ENCODE results near the gene AMMECR1.

AMMECR1 gene

GRCh38 chrX:110178179-110178865 lies 139.6 kb downstream of the AMMECR1 start:
- Histone ChIP-seq H3K27ac (ENCODE audit: insufficient read depth, low read depth, low read length, poor library complexity, severe bottlenecking) (no peak overlapping the region), H3K4me1 (ENCODE audit: control insufficient read depth, insufficient read depth, low read length) (no peaks in the 10 kb centered on the region), H3K4me3 (ENCODE audit: insufficient read depth, low read depth, low read length) (no peak overlapping the region), H3K9me3 (ENCODE audit: control insufficient read depth, low read length) (no peaks in the 10 kb centered on the region), H3K27me3 (ENCODE audit: control insufficient read depth, insufficient read depth, low read length, poor library complexity, severe bottlenecking) (no peaks in the 10 kb centered on the region), H3K36me3 (ENCODE audit: control insufficient read depth, insufficient read depth, low read length) (no peaks in the 10 kb centered on the region)
- 95 to 100% methylated on average over 4 of the region's 5 CpGs for WGBS, 2 experiments

GRCh38 chrX:110175696-110176095 lies 142.2 kb downstream of the AMMECR1 start:
- H3K4me3 ChIP-seq (ENCODE audit: insufficient read depth, low read depth, low read length) = no peak overlapping the region
- H3K36me3 ChIP-seq (ENCODE audit: control insufficient read depth, insufficient read depth, low read length) = no peaks in the 10 kb centered on the region
- H3K27me3 ChIP-seq (ENCODE audit: control insufficient read depth, insufficient read depth, low read length, poor library complexity, severe bottlenecking) = no peaks in the 10 kb centered on the region
- no peaks in the 10 kb centered on the region for H3K4me1 ChIP-seq (ENCODE audit: control insufficient read depth, insufficient read depth, low read length)
- no peak overlapping the region for H3K27ac ChIP-seq (ENCODE audit: insufficient read depth, low read depth, low read length, poor library complexity, severe bottlenecking)
- H3K9me3 ChIP-seq (ENCODE audit: control insufficient read depth, low read length) = no peaks in the 10 kb centered on the region
- 95 to 100% methylated on average over 3 of the region's 3 CpGs for WGBS, 2 experiments

- WGBS, 2 experiments = 93 to 96% methylated on average over 4 of the region's 4 CpGs
- Histone ChIP-seq H3K27me3 (ENCODE audit: control insufficient read depth, insufficient read depth, low read length, poor library complexity, severe bottlenecking) (no peaks in the 10 kb centered on the region), H3K4me1 (ENCODE audit: control insufficient read depth, insufficient read depth, low read length) (no peaks in the 10 kb centered on the region), H3K9me3 (ENCODE audit: control insufficient read depth, low read length) (no peaks in the 10 kb centered on the region), H3K36me3 (ENCODE audit: control insufficient read depth, insufficient read depth, low read length) (no peaks in the 10 kb centered on the region), H3K27ac (ENCODE audit: insufficient read depth, low read depth, low read length, poor library complexity, severe bottlenecking) (no peak overlapping the region), H3K4me3 (ENCODE audit: insufficient read depth, low read depth, low read length) (no peak overlapping the region)
Measured at GRCh38 chrX:110175146-110175545, 142.7 kb downstream of the AMMECR1 start.

GRCh38 chrX:110173192-110174175 lies 144.4 kb downstream of the AMMECR1 start:
- 94 to 95% methylated on average over 17 to 18 of the region's 19 CpGs for WGBS, 2 experiments
- H3K27me3 ChIP-seq (ENCODE audit: control insufficient read depth, insufficient read depth, low read length, poor library complexity, severe bottlenecking) = no peaks in the 10 kb centered on the region
- H3K36me3 ChIP-seq (ENCODE audit: control insufficient read depth, insufficient read depth, low read length) = no peaks in the 10 kb centered on the region

DNA sequence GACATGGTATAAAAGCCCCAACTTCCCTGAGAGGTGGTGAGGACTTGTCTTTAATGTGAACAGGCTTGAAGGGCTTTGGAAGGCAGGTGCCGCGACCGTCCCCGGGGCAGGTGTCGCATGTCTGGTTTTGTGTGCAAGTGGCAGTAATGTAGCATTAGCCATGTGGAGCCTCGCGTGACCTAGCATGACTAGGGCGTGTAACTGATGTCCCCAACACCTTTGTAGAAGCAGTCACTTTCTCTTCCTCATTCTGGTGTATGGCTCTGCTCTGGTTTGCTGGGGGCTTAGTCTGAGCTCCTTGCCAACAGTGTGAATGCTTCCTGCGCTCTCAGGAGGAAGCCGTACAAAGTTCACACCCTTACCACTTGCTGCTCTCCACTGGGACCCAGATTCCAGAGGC lies 145.7 kb downstream of the AMMECR1 start:
- Histone ChIP-seq H3K9me3 (ENCODE audit: control insufficient read depth, low read length) (no peaks in the 10 kb centered on the region), H3K27me3 (ENCODE audit: control insufficient read depth, insufficient read depth, low read length, poor library complexity, severe bottlenecking) (no peaks in the 10 kb centered on the region), H3K4me3 (ENCODE audit: insufficient read depth, low read depth, low read length) (no peak overlapping the region), H3K27ac (ENCODE audit: insufficient read depth, low read depth, low read length, poor library complexity, severe bottlenecking) (no peak overlapping the region), H3K36me3 (ENCODE audit: control insufficient read depth, insufficient read depth, low read length) (no peaks in the 10 kb centered on the region), H3K4me1 (ENCODE audit: control insufficient read depth, insufficient read depth, low read length) (no peaks in the 10 kb centered on the region)
- 97 to 98% methylated on average over 10 of the region's 10 CpGs for WGBS, 2 experiments

More at GRCh38 chrX:110173192-110174175, 144.4 kb downstream of the AMMECR1 start:
- H3K4me3 ChIP-seq (ENCODE audit: insufficient read depth, low read depth, low read length) = no peak overlapping the region
- H3K4me1 ChIP-seq (ENCODE audit: control insufficient read depth, insufficient read depth, low read length) = no peaks in the 10 kb centered on the region
- no peak overlapping the region for H3K27ac ChIP-seq (ENCODE audit: insufficient read depth, low read depth, low read length, poor library complexity, severe bottlenecking)
- no peaks in the 10 kb centered on the region for H3K9me3 ChIP-seq (ENCODE audit: control insufficient read depth, low read length)

- Histone ChIP-seq H3K9me3 (ENCODE audit: control insufficient read depth, low read length) (no peaks in the 10 kb centered on the region), H3K36me3 (ENCODE audit: control insufficient read depth, insufficient read depth, low read length) (no peaks in the 10 kb centered on the region), H3K4me1 (ENCODE audit: control insufficient read depth, insufficient read depth, low read length) (no peaks in the 10 kb centered on the region), H3K27me3 (ENCODE audit: control insufficient read depth, insufficient read depth, low read length, poor library complexity, severe bottlenecking) (no peaks in the 10 kb centered on the region), H3K27ac (ENCODE audit: insufficient read depth, low read depth, low read length, poor library complexity, severe bottlenecking) (no peak overlapping the region), H3K4me3 (ENCODE audit: insufficient read depth, low read depth, low read length) (no peak overlapping the region)
- WGBS, 2 experiments = 93 to 99% methylated on average over 5 of the region's 5 CpGs
Measured at GRCh38 chrX:110171442-110171841, 146.4 kb downstream of the AMMECR1 start.

DNA sequence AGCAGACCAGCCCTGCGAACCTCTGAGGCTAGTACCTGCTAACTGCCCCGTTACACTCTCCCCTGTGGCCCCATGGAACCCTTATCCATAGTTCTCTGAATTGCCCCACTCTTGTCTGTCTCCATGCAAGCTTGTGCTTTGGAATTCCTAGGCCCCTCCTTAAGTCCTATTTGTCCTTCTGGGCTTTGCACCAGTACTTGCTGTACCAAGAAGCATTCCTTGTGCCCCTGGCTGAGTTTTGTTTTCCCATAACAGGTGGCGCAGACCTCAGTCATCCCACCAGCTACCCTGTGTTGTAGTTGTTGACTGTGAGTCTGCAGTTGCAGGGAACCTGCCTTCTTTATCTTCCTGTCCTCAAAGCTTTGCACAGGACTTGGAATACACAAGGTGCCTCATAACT lies 147.9 kb downstream of the AMMECR1 start:
- Histone ChIP-seq H3K9me3 (ENCODE audit: control insufficient read depth, low read length) (no peaks in the 10 kb centered on the region), H3K27ac (ENCODE audit: insufficient read depth, low read depth, low read length, poor library complexity, severe bottlenecking) (no peak overlapping the region), H3K4me1 (ENCODE audit: control insufficient read depth, insufficient read depth, low read length) (no peaks in the 10 kb centered on the region), H3K4me3 (ENCODE audit: insufficient read depth, low read depth, low read length) (no peak overlapping the region), H3K27me3 (ENCODE audit: control insufficient read depth, insufficient read depth, low read length, poor library complexity, severe bottlenecking) (no peaks in the 10 kb centered on the region), H3K36me3 (ENCODE audit: control insufficient read depth, insufficient read depth, low read length) (no peaks in the 10 kb centered on the region)
- 94 to 96% methylated on average over 3 of the region's 3 CpGs for WGBS, 2 experiments

DNA sequence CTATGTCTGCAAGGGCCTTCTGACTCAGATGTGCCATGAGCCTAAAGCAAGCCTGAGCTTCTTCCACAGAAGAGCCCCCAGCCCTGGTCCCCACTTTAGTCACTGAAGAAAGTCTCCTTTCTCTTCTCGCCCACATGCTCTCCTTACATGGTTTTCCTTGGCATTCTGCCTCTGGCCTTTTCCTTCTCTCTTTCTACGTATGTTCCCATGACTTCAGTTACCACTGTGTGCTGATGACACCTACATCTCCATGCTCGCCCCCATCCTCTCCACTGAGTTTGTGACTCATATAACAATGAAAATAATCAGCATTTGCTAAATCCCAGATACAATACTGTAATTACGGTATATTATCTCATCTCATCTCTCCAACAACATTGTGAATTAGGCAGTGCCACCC lies 149.3 kb downstream of the AMMECR1 start:
- Histone ChIP-seq H3K9me3 (ENCODE audit: control insufficient read depth, low read length) (no peaks in the 10 kb centered on the region), H3K36me3 (ENCODE audit: control insufficient read depth, insufficient read depth, low read length) (no peaks in the 10 kb centered on the region), H3K27me3 (ENCODE audit: control insufficient read depth, insufficient read depth, low read length, poor library complexity, severe bottlenecking) (no peaks in the 10 kb centered on the region), H3K4me3 (ENCODE audit: insufficient read depth, low read depth, low read length) (no peak overlapping the region), H3K27ac (ENCODE audit: insufficient read depth, low read depth, low read length, poor library complexity, severe bottlenecking) (no peak overlapping the region), H3K4me1 (ENCODE audit: control insufficient read depth, insufficient read depth, low read length) (no peaks in the 10 kb centered on the region)
- 90 to 91% methylated on average over 4 of the region's 4 CpGs for WGBS, 2 experiments

GRCh38 chrX:110167952-110168451 lies 149.9 kb downstream of the AMMECR1 start:
- 46 to 47% methylated on average over 9 of the region's 9 CpGs for WGBS, 2 experiments
- H3K36me3 ChIP-seq (ENCODE audit: control insufficient read depth, insufficient read depth, low read length) = no peaks in the 10 kb centered on the region

DNA sequence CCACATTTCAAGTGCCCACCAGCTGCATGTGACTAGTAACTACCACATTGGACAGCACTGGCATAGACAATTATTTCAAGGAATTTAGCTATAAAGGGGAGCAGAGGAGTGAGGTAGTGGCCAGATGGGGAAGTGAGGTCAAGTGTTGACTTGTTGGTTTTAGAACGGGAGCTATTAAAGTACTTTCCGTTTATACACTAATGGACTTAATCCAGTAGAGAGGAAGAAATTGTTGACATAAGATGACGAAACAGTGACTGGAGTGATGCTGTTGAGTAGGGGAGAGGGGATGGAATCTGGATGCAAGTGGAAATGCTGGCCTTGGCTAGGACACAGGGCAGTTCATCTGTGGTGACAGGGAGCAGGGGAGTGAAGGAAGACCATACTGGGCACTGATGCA lies 154.4 kb downstream of the AMMECR1 start:
- no peak overlapping the region for H3K27ac ChIP-seq (ENCODE audit: insufficient read depth, low read depth, low read length, poor library complexity, severe bottlenecking)
- no peaks in the 10 kb centered on the region for H3K36me3 ChIP-seq (ENCODE audit: control insufficient read depth, insufficient read depth, low read length)
- no peaks in the 10 kb centered on the region for H3K4me1 ChIP-seq (ENCODE audit: control insufficient read depth, insufficient read depth, low read length)
- no peak overlapping the region for H3K4me3 ChIP-seq (ENCODE audit: insufficient read depth, low read depth, low read length)
- 94 to 98% methylated on average over 3 of the region's 3 CpGs for WGBS, 2 experiments
- H3K27me3 ChIP-seq (ENCODE audit: control insufficient read depth, insufficient read depth, low read length, poor library complexity, severe bottlenecking) = no peaks in the 10 kb centered on the region
- no peaks in the 10 kb centered on the region for H3K9me3 ChIP-seq (ENCODE audit: control insufficient read depth, low read length)

More at GRCh38 chrX:110167952-110168451, 149.9 kb downstream of the AMMECR1 start:
- Histone ChIP-seq H3K27me3 (ENCODE audit: control insufficient read depth, insufficient read depth, low read length, poor library complexity, severe bottlenecking) (no peaks in the 10 kb centered on the region), H3K4me3 (ENCODE audit: insufficient read depth, low read depth, low read length) (no peak overlapping the region), H3K9me3 (ENCODE audit: control insufficient read depth, low read length) (no peaks in the 10 kb centered on the region), H3K27ac (ENCODE audit: insufficient read depth, low read depth, low read length, poor library complexity, severe bottlenecking) (no peak overlapping the region), H3K4me1 (ENCODE audit: control insufficient read depth, insufficient read depth, low read length) (no peaks in the 10 kb centered on the region)

Measured in ectodermal cell (in vitro differentiated cells).